ENCODE data around the gene COLEC12. TPM values are rescaled to one million over a fixed set of nuclear protein-coding genes. Genes with fewer than 3 reads are reported as not detected.

COLEC12 gene
- polyA plus RNA-seq, 1 donor (not counting 4 experiments of a cell fraction or from before 2014, with no cell fraction given), result not detected

DNA sequence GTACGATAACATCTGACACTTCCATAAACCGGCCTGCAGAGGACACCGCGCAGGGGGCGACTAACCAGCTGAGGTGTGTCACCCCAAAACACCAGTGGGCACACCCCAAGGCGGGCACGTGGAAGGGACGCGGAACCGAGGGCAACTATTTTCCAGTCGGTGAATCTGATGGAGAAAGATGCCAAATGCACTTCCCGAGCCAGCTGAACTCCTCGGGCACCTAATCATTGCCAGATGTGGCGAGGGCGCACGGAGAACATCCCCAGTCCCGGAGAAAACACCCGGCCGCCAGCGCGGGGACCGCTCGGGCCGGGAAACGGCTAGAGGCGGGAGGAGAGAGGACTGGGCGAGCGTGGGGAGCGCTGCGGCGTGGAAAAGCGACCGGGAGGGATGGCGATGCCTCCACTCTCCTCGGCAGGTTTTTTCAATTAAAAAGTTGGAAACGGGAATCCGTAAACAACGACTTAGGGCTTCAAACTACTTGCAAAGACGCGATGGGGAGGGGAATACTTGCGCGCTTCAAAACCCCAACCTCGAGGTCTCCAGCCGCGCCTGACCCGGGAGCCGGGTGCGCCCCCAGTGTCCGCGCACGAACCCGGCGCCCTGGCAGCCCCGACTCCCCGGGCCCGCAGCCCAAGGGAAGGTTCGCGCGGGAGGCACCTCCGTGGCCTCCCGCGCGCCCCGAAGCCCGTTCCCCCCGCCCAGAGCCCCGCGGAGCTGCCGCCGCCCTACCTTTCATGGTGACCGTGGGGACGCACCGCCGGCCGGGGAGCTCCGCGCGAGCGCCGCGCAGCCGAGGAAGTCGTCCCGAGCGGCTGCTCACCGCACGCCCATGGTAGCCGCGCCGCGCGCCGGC is 497 bp downstream of the COLEC12 start:
- H3K27me3 ChIP-seq (ENCODE audit: control insufficient read depth, extremely low read depth, insufficient read depth, low read length), result peaks cover 32% of the 10 kb centered on the region
- H3K4me3 ChIP-seq (ENCODE audit: control insufficient read depth in 2 of 3, extremely low read depth in 1 of 3, insufficient read depth in 2 of 3, low read depth in 1 of 3, low read length in 3 of 3), result peak overlapping the region in 1 of 3 experiments; percentile 17
- H3K36me3 ChIP-seq (ENCODE audit: control insufficient read depth in 2 of 2, extremely low read depth in 1 of 2, insufficient read depth in 2 of 2, low read length in 2 of 2), result no peaks in the 10 kb centered on the region
- FAIRE-seq, result no peak
- H2AFZ ChIP-seq (ENCODE audit: control insufficient read depth, low read length), result no peak overlapping the region
- H3K4me1 ChIP-seq (ENCODE audit: control insufficient read depth, extremely low read depth, insufficient read depth, low read length), result peaks cover 3% of the 10 kb centered on the region
- H3K79me2 ChIP-seq (ENCODE audit: control insufficient read depth, insufficient read depth, low read length), result no peaks in the 10 kb centered on the region
- no peaks in the 10 kb centered on the region for H4K20me1 ChIP-seq (ENCODE audit: control insufficient read depth, extremely low read depth, insufficient read depth, low read length)
- H3K9me1 ChIP-seq (ENCODE audit: control insufficient read depth, extremely low read depth, insufficient read depth, low read length), result no peaks in the 10 kb centered on the region
- no peak overlapping the region for H3K9ac ChIP-seq (ENCODE audit: control insufficient read depth, extremely low read depth, insufficient read depth, low read length)
- H3K4me2 ChIP-seq (ENCODE audit: control insufficient read depth, extremely low read depth, insufficient read depth, low read depth, low read length), result peak overlapping the region; percentile 66
- dilution Hi-C loops (cut with MboI; ENCODE audit: extremely low pct_ligation_motif_present, low sequenced_read_pairs), result no loop called here
- DNase-seq (ENCODE audit: low read depth, low spot score), result no peak
- TF ChIP-seq EZH2 (IDR thresholded peaks at IDR 0.05; ENCODE audit: low read length), result peak; percentile 83
- TF ChIP-seq, protein P1, sequence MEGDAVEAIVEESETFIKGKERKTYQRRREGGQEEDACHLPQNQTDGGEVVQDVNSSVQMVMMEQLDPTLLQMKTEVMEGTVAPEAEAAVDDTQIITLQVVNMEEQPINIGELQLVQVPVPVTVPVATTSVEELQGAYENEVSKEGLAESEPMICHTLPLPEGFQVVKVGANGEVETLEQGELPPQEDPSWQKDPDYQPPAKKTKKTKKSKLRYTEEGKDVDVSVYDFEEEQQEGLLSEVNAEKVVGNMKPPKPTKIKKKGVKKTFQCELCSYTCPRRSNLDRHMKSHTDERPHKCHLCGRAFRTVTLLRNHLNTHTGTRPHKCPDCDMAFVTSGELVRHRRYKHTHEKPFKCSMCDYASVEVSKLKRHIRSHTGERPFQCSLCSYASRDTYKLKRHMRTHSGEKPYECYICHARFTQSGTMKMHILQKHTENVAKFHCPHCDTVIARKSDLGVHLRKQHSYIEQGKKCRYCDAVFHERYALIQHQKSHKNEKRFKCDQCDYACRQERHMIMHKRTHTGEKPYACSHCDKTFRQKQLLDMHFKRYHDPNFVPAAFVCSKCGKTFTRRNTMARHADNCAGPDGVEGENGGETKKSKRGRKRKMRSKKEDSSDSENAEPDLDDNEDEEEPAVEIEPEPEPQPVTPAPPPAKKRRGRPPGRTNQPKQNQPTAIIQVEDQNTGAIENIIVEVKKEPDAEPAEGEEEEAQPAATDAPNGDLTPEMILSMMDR (optimal IDR thresholded peaks at IDR 0.05 in 1 of 3, IDR thresholded peaks at IDR 0.05 in 1 of 3, conservative IDR thresholded peaks at IDR 0.05 in 1 of 3; ENCODE audit: extremely low read depth in 1 of 3, insufficient read depth in 2 of 3, low read length in 3 of 3), result no peak
- no peak overlapping the region for H3K27ac ChIP-seq (ENCODE audit: control insufficient read depth, insufficient read depth, low read length)
- H3K9me3 ChIP-seq (ENCODE audit: control insufficient read depth, low read depth, low read length), result no peaks in the 10 kb centered on the region

DNA sequence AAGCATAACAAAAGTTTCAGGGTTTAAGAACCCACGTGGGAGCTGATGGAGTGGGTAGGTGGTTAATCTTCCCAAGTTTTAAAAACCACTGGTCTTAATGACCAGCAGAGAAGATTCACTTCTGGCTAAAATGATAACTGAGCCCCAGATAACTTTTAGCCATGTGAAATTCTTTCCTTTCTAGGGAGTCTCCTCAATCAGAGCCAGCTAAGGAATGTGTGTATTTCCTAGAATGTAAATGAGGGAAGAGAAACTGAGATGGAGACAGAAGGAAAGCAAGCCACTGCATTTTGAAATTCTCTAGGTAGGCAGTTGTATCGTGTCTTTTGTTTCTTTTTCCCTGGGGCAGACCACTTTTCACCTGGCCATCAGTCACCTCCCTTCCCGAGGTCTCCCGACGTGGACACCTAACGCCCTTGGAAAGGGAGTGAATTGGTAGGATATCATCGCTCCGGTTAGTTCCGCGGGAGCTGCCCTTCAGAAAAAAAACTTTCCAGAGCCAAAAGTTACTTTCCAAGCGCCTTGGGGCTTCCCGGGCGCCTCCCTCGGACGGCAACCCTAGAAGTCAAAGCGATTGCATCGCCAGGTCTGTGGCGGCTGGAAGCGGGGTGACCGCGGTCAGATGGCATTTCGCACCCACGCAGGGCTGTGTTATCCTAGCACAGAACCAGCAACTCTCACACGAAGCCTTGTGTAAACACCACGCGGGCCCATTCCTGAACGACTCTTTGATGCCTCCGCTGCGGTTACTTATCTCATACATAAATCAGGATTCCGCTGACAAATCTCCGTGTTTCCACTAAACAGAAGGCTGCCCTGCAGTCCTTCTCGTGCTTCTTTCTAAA is 1.3 kb downstream of the COLEC12 start:
- peaks cover 3% of the 10 kb centered on the region for H3K4me1 ChIP-seq (ENCODE audit: control insufficient read depth, extremely low read depth, insufficient read depth, low read length)
- no peaks in the 10 kb centered on the region for H3K79me2 ChIP-seq (ENCODE audit: control insufficient read depth, insufficient read depth, low read length)
- no peak overlapping the region for H2AFZ ChIP-seq (ENCODE audit: control insufficient read depth, low read length)
- H3K9me1 ChIP-seq (ENCODE audit: control insufficient read depth, extremely low read depth, insufficient read depth, low read length), result no peaks in the 10 kb centered on the region
- FAIRE-seq (no peak), DNase-seq (ENCODE audit: low read depth, low spot score) (no peak)
- H3K4me3 ChIP-seq (ENCODE audit: control insufficient read depth in 2 of 3, extremely low read depth in 1 of 3, insufficient read depth in 2 of 3, low read depth in 1 of 3, low read length in 3 of 3), result peak overlapping the region in 1 of 3 experiments; percentile 10
- H3K27me3 ChIP-seq (ENCODE audit: control insufficient read depth, extremely low read depth, insufficient read depth, low read length), result peaks cover 32% of the 10 kb centered on the region
- dilution Hi-C loops (cut with MboI; ENCODE audit: extremely low pct_ligation_motif_present, low sequenced_read_pairs), result no loop called here
- TF ChIP-seq, protein P1 (optimal IDR thresholded peaks at IDR 0.05 in 1 of 3, IDR thresholded peaks at IDR 0.05 in 1 of 3, conservative IDR thresholded peaks at IDR 0.05 in 1 of 3; ENCODE audit: extremely low read depth in 1 of 3, insufficient read depth in 2 of 3, low read length in 3 of 3), result no peak
- TF ChIP-seq EZH2 (IDR thresholded peaks at IDR 0.05; ENCODE audit: low read length), result no peak
- no peaks in the 10 kb centered on the region for H3K9me3 ChIP-seq (ENCODE audit: control insufficient read depth, low read depth, low read length)
- no peaks in the 10 kb centered on the region for H4K20me1 ChIP-seq (ENCODE audit: control insufficient read depth, extremely low read depth, insufficient read depth, low read length)
- no peak overlapping the region for H3K27ac ChIP-seq (ENCODE audit: control insufficient read depth, insufficient read depth, low read length)
- H3K36me3 ChIP-seq (ENCODE audit: control insufficient read depth in 2 of 2, extremely low read depth in 1 of 2, insufficient read depth in 2 of 2, low read length in 2 of 2), result no peaks in the 10 kb centered on the region
- peak overlapping the region; percentile 66 for H3K4me2 ChIP-seq (ENCODE audit: control insufficient read depth, extremely low read depth, insufficient read depth, low read depth, low read length)
- no peak overlapping the region for H3K9ac ChIP-seq (ENCODE audit: control insufficient read depth, extremely low read depth, insufficient read depth, low read length)

All from keratinocyte (primary cell).